ENCODE measurements around the gene C20orf96. TPM values are rescaled to one million over a fixed set of nuclear protein-coding genes. Genes with fewer than 3 reads are reported as not detected.

C20orf96 gene
- total RNA-seq, 1 donor from 2014 or later: 4.6 TPM

DNA sequence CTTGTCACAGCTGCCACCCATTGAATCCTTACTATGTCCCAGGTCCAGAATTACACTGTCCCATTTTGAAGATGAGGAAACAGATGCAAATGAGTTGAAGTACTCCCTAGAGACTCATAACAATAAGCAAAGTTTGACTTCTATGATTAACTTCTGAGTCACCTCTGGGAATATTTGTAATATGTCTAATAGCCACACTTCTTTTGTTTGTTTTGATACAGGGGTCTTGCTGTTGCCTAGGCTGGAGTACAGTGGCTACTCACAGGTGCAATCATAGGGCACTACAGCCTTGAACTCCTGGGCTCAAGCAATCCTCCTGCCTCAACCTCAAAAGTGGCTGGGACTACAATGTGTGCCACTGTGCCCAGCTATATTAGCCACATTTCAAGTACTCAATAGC lies 23.4 kb upstream of the C20orf96 start:
- DNase-seq (no peak), ATAC-seq (ENCODE audit: poor library complexity) (no peak)
- intact Hi-C loops (cut with DNase I): no loop called here

DNA sequence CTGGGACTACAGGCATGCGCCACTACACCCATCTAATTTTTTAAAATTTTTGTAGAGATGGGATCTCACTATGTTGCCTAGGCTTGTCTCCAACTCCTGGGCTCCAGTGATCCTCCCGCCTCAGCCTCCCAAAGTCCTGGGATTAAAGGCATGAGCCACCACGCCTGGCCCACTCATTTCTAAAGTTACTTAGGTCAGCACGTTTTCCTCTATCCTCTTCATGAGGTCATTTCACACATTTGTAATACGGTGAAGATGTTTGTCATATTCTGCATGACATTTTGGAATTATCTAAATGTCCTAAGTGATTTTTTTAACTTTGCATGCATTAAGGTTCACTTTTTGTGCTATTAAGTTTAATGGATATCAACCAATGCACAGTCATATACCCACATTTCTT lies 22.9 kb upstream of the C20orf96 start:
- DNase-seq (no peak), ATAC-seq (ENCODE audit: poor library complexity) (no peak)
- intact Hi-C loops (cut with DNase I): no loop called here

DNA sequence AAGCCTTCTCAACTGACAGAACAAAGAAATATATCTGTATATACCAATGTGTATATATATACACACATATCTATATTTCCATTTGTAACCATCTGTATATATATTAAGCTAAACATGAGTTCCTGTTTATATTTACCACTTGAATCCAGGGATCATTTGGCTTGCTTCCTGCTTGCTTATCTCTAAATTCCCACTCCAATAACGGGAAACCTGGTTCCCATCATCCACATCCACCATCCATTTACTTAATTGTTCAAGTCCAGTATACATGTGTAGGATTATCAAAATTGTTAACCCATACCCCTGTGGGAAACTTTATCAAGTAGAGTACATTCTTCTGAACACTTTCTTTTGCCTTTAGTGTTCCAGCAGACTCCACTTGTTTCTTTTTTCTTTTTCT lies 22.3 kb upstream of the C20orf96 start:
- ATAC-seq (ENCODE audit: poor library complexity) (no peak), DNase-seq (no peak)
- intact Hi-C loops (cut with DNase I): no loop called here

DNA sequence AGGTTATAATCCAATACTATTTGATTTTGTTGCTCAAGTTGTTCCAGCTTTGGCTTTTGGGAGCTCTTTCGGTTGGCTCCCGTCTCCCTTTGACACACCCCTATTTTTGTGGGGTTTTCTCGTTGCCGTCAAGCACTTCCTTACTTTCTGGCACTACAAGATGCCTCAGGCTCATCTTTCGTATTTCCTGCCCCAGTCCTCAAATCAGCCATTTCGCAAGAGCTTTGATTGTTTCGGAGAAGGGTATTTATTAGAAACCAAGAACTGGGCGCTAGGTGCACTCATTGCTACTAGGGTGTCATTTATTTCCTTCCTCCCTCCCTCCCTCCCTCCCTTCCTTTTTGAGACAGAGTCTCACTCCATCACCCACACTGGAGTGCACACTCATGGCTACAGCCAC lies 21.5 kb upstream of the C20orf96 start:
- ATAC-seq (ENCODE audit: poor library complexity) (no peak), DNase-seq (no peak)
- intact Hi-C loops (cut with DNase I): no loop called here

DNA sequence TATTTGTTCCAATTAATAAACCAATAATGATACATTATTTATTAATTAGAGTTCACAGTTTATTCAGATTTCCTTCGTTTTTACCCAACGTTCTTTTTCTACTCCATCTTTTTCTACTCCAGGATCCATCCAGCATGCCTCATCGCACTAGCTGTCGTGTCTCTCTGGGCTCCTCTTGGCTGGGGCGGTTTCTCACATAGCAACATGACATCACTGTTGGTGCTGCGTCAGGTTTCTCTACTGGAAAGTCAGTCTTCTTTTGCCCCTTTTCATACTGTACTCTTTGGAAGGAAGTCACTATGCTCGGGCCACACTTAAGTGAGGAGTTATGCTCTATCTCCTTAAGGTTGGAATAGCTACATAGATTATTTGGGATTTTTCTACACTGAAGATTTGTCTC lies 21.1 kb upstream of the C20orf96 start:
- no peak for DNase-seq
- intact Hi-C loops (cut with DNase I): no loop called here
- no peak for ATAC-seq (ENCODE audit: poor library complexity)

DNA sequence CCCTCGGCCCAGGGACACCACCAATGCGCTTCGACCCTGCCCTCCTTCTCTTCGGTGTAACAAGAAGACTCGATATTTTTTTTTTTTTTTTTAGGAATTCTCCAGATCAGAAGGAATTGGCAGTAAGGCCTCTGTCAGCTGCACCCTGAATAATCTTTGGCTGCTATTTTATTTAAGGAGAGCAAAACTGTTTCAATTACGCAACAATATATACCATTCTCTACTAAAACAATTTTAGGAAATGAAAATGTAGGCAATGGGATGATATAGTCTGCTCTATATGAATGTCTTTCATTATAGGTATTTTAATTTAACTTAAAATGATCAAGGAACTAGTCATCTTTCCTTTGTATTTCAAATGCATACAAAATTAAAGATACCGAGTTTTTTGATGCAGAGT lies 20.1 kb upstream of the C20orf96 start:
- ATAC-seq (ENCODE audit: poor library complexity): no peak
- intact Hi-C loops (cut with DNase I): no loop called here
- DNase-seq: no peak

DNA sequence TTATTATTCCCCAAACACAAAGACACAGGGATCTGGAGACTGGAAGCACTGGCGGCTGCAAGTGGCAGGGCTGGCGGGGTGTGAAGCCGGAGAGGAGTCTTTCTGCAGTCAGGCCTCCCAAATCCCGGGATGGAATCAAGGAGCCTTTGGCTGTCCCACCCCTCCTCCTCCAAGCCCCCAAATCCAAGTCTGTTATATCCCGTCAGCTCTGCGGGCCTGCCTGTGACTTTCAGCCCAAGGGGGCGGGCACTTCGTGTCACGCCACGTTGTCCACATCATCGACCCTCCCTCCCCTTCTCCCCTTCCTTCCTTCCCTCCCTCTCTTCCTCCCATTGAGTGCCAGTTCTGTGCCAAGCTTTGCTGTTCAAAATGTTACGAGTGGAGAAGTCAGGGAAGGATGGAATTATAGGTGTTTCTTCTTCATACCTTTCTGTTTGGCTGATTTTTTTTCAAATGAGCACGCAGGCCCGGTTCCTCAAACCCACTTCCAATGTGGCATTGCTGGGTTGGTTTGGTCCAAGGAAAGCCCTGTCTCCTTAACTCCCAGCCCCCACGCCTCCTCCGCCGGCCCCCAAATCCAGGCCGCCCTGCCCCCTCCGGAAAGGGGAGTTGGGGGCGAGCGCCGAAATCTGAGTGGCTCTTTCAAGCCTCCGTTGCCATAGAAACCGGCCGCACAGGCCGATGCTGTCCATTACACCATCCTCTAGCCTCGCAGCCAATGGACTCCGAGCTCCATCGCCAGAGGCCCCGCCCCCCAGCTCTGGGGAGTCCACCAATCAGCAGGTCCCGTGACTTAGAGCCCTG lies 19.5 kb upstream of the C20orf96 start:
- DNase-seq: peak; percentile 99
- intact Hi-C loops (cut with DNase I): no loop called here
- ATAC-seq (ENCODE audit: poor library complexity): peak; percentile 100

DNA sequence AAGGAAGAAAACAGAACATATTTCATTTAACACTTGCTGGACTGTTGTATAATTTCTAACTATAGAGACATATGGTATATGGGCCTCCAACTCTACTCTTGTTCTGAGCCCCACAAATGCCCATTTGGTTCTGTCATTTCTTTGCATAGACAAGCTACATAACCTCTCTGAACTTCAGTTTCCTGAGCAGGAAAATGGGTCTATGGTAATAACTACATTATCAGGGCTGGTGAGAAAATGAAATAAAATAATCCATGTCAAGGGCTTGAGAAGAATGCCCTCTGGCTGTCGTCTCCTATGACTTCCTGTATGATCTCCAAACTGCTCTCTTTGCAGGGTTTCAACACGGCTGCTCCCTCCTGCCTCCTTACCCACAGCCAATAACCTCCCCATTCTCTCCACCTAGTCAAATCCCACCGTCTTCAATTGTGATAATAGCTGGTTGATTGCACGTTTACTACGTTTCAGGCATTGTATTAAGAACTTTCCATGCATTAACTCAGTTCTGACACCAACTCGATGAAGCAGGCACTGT lies 18.8 kb upstream of the C20orf96 start:
- intact Hi-C loops (cut with DNase I): no loop called here
- DNase-seq (no peak), ATAC-seq (ENCODE audit: poor library complexity) (peak; percentile 43)

DNA sequence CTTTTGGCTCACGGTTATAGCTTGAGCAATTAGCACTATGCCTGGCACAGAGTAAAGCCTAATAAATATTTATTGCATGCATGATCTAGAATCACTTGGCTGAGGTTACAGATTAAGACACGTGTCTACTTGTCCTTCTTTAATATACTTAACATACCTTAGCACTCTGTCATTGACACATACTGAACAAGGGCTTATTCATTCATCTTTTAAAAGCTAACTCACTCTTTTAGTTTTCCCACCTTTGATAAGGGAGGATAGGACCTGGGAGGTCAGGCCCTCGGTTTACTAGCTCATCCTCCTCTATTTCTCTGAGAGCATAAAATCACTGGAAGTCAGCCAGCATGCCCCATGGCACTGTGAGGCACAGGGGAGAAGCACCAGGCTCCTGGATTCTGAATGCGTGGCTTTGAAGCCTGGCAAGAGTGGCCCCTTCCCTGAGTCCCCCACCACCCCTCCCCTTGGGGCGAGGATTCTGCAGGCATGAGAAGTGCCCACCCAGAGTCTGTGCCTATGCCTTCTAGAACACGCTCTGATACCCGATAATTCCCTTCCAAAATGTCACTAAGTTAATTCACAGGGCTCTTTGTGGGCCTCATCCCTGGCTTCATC lies 18.0 kb upstream of the C20orf96 start:
- no peak for ATAC-seq (ENCODE audit: poor library complexity)
- intact Hi-C loops (cut with DNase I): no loop called here
- DNase-seq: no peak

DNA sequence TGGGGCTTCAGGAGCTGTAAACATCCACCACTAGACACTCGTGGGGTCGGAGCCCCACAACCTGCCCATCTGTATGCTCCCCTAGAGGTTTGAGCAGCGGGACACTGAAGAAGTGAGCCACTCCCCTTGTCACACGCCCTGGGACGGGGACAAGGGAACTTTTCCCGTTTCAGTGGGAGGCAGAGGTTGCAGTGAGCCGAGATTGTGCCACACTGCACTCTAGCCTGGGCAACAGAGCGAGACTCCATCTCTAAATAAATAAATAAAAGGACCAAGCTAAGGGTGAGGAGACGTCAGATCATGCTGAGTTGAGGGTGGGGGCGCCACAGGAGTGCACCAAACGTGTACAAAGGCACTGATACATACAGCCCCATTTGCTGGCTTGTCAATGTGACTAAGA lies 15.2 kb upstream of the C20orf96 start:
- DNase-seq (no peak), ATAC-seq (ENCODE audit: poor library complexity) (no peak)
- intact Hi-C loops (cut with DNase I): no loop called here

DNA sequence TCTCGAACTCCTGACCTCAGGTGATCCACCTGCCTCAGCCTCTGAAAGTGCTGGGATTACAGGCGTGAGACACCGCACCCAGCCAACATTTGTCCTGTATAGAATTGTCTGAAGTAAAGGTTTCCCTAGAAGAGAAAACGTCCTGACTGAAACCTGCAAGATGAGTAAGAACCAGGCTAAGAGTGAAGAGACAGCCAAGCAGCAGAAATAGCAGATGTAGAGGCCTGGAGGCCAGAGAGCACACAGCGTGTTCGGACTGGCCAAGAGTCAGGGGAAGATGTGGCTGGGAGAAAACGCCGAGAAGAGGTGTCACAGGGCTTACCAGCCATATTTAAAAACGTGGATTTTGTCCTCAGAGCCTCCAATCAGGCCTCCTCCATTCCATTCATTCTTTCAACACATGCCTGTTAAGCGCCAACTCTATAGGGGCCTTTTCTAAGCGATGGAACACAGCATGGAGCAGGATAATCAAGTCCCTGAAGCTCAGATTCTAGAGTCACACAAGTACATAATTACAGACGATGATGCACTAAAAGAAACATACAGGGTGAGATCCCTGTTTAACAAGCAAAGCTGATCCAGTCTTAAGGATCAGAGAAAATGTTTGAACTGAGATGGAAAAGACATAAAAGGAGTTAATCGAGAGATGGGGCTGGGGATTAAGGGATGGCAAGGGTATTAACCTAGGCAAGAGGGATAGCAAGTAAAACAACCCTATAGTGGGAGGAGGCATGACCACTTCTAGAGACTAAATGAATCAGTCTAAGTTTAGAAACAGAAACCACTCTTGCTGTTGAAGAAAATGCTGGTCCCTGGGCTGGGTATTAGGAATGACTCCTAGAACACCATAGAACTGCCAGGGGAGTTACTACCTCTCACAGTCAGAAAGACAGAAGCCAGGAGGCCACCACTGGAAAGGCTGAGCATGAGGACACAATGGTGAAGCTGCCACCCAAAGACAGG lies 11.6 kb upstream of the C20orf96 start:
- intact Hi-C loops (cut with DNase I): no loop called here
- DNase-seq (no peak), ATAC-seq (ENCODE audit: poor library complexity) (no peak)

DNA sequence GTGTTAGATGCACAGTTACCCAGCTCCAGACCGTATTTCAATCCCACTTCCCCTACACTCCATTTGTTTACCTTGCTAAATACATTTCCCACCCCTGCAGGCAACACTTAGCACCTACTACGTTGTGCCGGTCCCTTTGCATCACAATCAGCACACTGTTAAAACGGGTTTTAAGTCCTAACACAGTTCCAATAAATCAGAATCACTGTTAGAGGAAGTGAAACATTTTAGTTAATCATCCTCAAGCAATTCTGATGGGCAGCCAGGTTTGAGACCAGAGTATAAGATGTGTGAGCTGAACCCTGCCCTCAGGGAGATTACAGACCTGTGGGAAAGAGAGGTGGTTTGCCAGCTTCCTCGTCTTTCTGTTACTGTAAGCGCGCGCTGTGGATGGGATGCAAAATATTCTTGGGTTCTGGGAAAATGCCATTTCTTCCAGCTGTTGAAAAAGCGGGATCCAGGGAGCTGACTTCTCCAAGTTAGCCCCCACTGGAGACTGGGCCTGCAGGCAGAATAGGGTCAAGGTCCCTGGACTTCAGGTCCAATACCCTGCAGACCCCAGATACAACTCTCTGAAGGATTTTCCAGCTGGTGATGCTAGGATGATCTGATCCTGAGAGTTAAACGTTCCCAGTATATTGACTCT lies 9.9 kb upstream of the C20orf96 start:
- no peak for ATAC-seq (ENCODE audit: poor library complexity)
- DNase-seq: no peak
- intact Hi-C loops (cut with DNase I): no loop called here

DNA sequence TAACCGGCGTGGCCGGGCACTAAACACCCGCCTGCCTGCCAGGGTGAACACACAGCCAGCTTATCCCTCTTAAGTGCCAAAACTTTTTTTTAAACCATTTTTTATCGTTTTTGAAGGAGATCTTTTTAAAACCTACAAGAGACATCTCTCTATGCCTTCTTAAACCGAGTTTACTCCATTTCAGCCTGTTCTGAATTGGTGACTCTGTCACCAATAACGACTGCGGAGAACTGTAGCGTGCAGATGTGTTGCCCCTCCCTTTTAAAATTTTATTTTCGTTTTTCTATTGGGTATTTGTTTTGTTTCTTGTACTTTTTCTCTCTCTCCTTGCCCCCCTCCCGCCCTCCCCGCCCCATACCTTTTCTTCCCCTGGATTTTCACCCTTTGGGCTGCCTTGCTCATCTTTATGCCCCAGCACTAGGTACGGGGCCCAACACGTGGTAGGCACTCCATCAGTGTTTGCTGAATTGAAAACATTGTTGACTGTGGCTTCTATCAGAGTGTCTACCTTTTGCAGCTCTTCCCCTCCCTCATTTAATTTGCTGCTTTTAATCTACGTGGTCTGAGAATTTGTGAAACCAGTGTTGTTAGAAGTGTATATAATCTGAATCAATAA lies 8.3 kb upstream of the C20orf96 start:
- ATAC-seq (ENCODE audit: poor library complexity): no peak
- intact Hi-C loops (cut with DNase I): no loop called here
- DNase-seq: no peak

DNA sequence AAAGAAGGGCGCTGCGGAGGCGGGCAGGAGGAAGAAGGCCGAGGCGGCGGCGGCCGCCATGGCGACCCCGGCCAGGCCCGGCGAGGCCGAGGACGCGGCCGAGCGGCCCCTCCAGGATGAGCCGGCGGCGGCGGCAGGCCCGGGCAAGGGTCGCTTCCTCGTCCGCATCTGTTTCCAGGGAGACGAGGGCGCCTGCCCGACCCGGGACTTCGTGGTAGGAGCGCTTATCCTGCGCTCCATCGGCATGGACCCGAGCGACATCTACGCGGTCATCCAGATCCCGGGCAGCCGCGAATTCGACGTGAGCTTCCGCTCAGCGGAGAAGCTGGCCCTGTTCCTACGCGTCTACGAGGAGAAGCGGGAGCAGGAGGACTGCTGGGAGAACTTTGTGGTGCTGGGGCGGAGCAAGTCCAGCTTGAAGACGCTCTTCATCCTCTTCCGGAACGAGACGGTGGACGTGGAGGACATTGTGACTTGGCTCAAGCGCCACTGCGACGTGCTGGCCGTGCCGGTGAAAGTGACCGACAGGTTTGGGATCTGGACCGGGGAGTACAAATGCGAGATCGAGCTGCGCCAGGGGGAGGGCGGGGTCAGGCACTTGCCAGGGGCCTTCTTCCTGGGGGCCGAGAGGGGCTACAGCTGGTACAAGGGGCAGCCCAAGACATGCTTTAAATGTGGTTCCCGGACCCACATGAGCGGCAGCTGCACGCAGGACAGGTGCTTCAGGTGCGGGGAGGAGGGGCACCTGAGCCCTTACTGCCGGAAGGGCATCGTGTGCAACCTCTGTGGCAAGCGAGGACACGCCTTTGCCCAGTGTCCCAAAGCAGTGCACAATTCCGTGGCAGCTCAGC lies 7.6 kb upstream of the C20orf96 start:
- ATAC-seq (ENCODE audit: poor library complexity): peak; percentile 51
- DNase-seq: peak; percentile 85
- intact Hi-C loops (cut with DNase I): loop anchor here (2.0 kb wide), 1 partner anchor 27 kb away; the partner anchor contains the start of gene SOX12

DNA sequence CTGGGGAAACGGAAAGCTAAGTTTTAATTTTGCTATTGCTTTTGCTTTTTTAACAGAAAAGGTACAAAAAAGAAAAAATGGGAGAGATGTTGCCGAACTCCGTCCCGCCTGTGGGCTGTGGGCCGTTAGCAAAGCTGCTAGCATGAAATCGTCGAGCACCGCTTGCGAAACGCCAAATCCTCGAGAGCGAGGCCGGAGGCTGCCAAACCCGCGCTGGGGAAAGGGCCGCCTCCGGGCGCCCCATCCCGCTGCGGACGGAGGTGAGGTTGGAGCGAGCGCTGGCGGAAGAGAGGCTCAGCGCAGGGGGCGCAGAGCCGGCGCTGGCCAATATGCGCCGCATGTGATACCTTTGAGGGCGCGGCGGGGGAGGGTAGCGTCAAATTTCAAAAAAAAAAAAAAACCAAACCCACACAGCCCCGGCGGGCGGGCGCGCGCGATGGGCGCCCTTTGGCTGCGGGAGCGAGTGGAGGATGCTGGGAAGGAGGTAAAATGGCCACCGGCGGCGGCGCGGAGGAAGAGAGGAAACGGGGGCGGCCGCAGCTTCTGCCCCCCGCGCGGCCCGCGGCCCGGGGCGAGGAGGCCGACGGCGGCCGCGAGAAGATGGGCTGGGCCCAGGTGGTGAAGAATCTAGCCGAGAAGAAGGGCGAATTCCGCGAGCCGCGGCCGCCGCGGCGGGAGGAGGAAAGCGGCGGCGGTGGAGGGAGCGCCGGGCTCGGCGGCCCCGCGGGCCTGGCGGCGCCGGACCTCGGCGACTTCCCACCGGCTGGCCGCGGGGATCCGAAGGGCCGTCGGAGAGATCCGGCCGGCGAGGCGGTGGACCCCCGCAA lies 6.8 kb upstream of the C20orf96 start, which contains the start of gene ZCCHC3:
TSS of gene ZCCHC3 (plus strand) at position 473 of the 827 bp plus-strand sequence. CDS start at position 490, 17 bp downstream.
- DNase-seq (peak; percentile 94), ATAC-seq (ENCODE audit: poor library complexity) (peak; percentile 93)
- intact Hi-C loops (cut with DNase I): loop anchor here (2.0 kb wide), 1 partner anchor 27 kb away; the partner anchor contains the start of gene SOX12

DNA sequence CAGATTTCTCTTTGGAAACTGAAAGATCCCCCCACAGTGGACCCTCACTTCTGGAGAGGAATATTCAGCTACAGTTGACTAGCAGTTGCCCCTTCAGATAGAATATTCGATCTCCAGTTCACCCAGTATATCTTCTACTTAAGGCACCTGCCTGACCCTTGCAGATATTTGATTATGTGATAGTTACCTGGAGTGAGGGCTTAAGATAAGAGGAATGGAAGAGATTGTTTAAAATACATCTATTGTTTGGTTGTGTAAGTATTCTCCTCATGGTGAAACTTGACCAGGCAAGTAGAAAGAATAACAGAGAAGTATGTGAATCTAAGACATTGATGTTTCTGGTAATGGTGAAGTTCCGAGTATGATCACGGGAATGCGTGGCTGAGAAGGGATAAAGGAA lies 5.3 kb upstream of the C20orf96 start:
- DNase-seq (no peak), ATAC-seq (ENCODE audit: poor library complexity) (no peak)
- intact Hi-C loops (cut with DNase I): loop anchor here (2.0 kb wide), 1 partner anchor 29 kb away; the partner anchor contains the start of gene SOX12
